Loucy (cell line): ENCODE measurements around the gene CEBPA.

Experiments
- CTCF ChIP-seq: fragments of 200-600 bp; sonication (generic); conservative IDR thresholded peaks from 2 replicates; pipeline ENCODE4 v1.5.1; 2014; ENCODE audit warnings: mild to moderate bottlenecking, antibody characterized with exemption, low read length
- EZH2phosphoT487 ChIP-seq: fragments of 200-600 bp; IDR thresholded peaks from 2 replicates; pipeline ENCODE4 v1.6.1; 2018; ENCODE audit warnings: antibody characterized with exemption, mild to moderate bottlenecking, moderate library complexity, borderline replicate concordance

GRCh38 chr19:33304371-33304759 lies 2.0 kb upstream of the CEBPA start:
- no peak for TF ChIP-seq CTCF
- TF ChIP-seq EZH2phosphoT487: no peak
